ENCODE results near the gene ZC2HC1C. TPM values are rescaled to one million over a fixed set of nuclear protein-coding genes. Genes with fewer than 3 reads are reported as not detected.
"Not testable (repeated sequence)": the region's sequence is repeated elsewhere in the genome, so short reads cannot be mapped to it uniquely, and the experiment has no call there.

ZC2HC1C gene
- total RNA-seq, 1 donor from 2014 or later, result 1.3 TPM

GRCh38 chr14:75064205-75064567, 5.3 kb upstream of the ZC2HC1C start:
- H3K4me3 Mint-ChIP-seq, result peak overlapping the region; percentile 99
- H3K4me1 Mint-ChIP-seq, result peaks cover 20% of the 10 kb centered on the region
- no peak for TF ChIP-seq CTCF (conservative IDR thresholded peaks at IDR 0.05)
- H3K9me3 Mint-ChIP-seq, result no peaks in the 10 kb centered on the region
- H3K27me3 Mint-ChIP-seq (ENCODE audit: low read depth), result no peaks in the 10 kb centered on the region
- peaks cover 16% of the 10 kb centered on the region for H3K36me3 Mint-ChIP-seq (ENCODE audit: low read depth)
- H3K27ac Mint-ChIP-seq (ENCODE audit: unreplicated experiment), result no peak overlapping the region
- DNase-seq (ENCODE audit: low read depth, low spot score), result no peak

DNA sequence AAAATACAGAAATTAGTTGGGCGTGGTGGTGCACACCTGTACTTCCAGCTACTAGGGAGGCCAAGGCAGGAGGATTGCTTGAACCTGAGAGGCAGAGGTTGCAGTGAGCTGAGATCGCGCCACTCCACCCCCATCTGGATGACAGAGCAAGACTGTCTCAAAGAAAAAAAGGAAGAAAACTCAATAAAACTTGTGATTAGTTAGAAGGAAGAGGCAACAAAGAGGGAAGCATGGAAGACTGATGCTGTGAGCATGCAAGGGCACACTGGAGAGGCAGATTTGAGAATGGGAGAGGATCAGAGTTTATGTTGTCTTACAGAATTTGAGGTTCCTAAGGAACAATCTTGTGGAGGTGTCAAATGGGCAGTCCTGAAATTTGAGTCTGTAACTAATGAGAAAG, 2.8 kb upstream of the ZC2HC1C start:
- no peaks in the 10 kb centered on the region for H3K9me3 Mint-ChIP-seq
- H3K4me1 Mint-ChIP-seq, result peaks cover 25% of the 10 kb centered on the region

GRCh38 chr14:75067212-75067611, 2.2 kb upstream of the ZC2HC1C start:
- Mint-ChIP-seq H3K4me3 (no peak overlapping the region), H3K9me3 (no peaks in the 10 kb centered on the region), H3K27ac (ENCODE audit: unreplicated experiment) (no peak overlapping the region), H3K27me3 (ENCODE audit: low read depth) (no peaks in the 10 kb centered on the region), H3K36me3 (ENCODE audit: low read depth) (no peaks in the 10 kb centered on the region), H3K4me1 (peaks cover 25% of the 10 kb centered on the region)
- TF ChIP-seq CTCF (conservative IDR thresholded peaks at IDR 0.05), result no peak
- DNase-seq (ENCODE audit: low read depth, low spot score), result no peak

More for the DNA sequence above, 2.8 kb upstream of the ZC2HC1C start:
- H3K27me3 Mint-ChIP-seq (ENCODE audit: low read depth), result no peaks in the 10 kb centered on the region
- DNase-seq (ENCODE audit: low read depth, low spot score), result no peak
- TF ChIP-seq CTCF (conservative IDR thresholded peaks at IDR 0.05), result no peak
- H3K4me3 Mint-ChIP-seq, result no peak overlapping the region
- H3K36me3 Mint-ChIP-seq (ENCODE audit: low read depth), result no peaks in the 10 kb centered on the region
- no peak overlapping the region for H3K27ac Mint-ChIP-seq (ENCODE audit: unreplicated experiment)

DNA sequence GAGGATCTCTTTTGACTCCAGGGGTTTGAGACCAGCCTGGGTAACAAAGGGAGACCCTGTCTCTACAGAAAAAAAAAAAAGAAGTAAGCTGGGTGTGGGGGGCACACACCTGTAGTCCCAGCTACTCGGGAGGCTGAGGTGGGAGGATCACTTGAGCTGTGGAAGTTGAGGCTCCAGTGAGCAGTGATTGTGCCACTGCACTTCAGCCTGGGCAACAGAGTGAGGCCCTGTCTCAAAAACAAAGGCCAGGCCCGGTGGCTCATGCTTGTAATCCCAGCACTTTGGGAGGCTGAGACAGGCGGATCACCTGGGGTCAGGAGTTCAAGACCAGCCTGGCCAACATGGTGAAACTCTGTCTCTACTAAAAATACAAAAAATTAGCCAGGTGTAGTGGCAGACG, 1.7 kb upstream of the ZC2HC1C start:
- H3K4me1 Mint-ChIP-seq, result peaks cover 23% of the 10 kb centered on the region
- H3K4me3 Mint-ChIP-seq; H3K36me3 Mint-ChIP-seq (ENCODE audit: low read depth); H3K27me3 Mint-ChIP-seq (ENCODE audit: low read depth); DNase-seq (ENCODE audit: low read depth, low spot score); H3K9me3 Mint-ChIP-seq; H3K27ac Mint-ChIP-seq (ENCODE audit: unreplicated experiment): not testable (repeated sequence)

GRCh38 chr14:75068294-75069120, 934 bp upstream of the ZC2HC1C start:
- no peak overlapping the region for H3K4me3 Mint-ChIP-seq
- no peaks in the 10 kb centered on the region for H3K27me3 Mint-ChIP-seq (ENCODE audit: low read depth)
- peaks cover 15% of the 10 kb centered on the region for H3K4me1 Mint-ChIP-seq
- H3K9me3 Mint-ChIP-seq, result no peaks in the 10 kb centered on the region
- H3K27ac Mint-ChIP-seq (ENCODE audit: unreplicated experiment), result no peak overlapping the region
- no peak for TF ChIP-seq CTCF (conservative IDR thresholded peaks at IDR 0.05)
- DNase-seq (ENCODE audit: low read depth, low spot score), result no peak
- H3K36me3 Mint-ChIP-seq (ENCODE audit: low read depth), result no peaks in the 10 kb centered on the region

- no peaks in the 10 kb centered on the region for H3K9me3 Mint-ChIP-seq
- no peaks in the 10 kb centered on the region for H3K27me3 Mint-ChIP-seq (ENCODE audit: low read depth)
- no peak for TF ChIP-seq CTCF (conservative IDR thresholded peaks at IDR 0.05)
- peak overlapping the region; percentile 70 for H3K27ac Mint-ChIP-seq (ENCODE audit: unreplicated experiment)
- H3K4me1 Mint-ChIP-seq, result peaks cover 5% of the 10 kb centered on the region
- no peak for DNase-seq (ENCODE audit: low read depth, low spot score)
- H3K36me3 Mint-ChIP-seq (ENCODE audit: low read depth), result no peaks in the 10 kb centered on the region
- no peak overlapping the region for H3K4me3 Mint-ChIP-seq
Observed at GRCh38 chr14:75069811-75070145, 337 bp downstream of the ZC2HC1C start.

All from neural crest cell (in vitro differentiated cells).